Neural cell (in vitro differentiated cells): Measurements from ENCODE around the gene HSFX3. TPM values are rescaled to one million over a fixed set of nuclear protein-coding genes. Genes with fewer than 3 reads are reported as not detected.
"Not testable (repeated sequence)": the region's sequence is repeated elsewhere in the genome, so short reads cannot be mapped to it uniquely, and the experiment has no call there.

Source experiments
- H2AFZ ChIP-seq: fragments of 200-600, 300-800 bp; sonication (generic), shearing (Covaris generic); 2 replicates; pipeline ENCODE4 v1.6.0; 2014; ENCODE audit warnings: low read depth, mild to moderate bottlenecking, antibody characterized with exemption, low read length, moderate library complexity
- H3F3A ChIP-seq: fragments of 200-600 bp; shearing (Covaris generic); 2 replicates; pipeline ENCODE4 v1.6.1; 2016; ENCODE audit warnings: mild to moderate bottlenecking, moderate library complexity, mixed read lengths, antibody characterized with exemption, low read length; ENCODE audit not compliant: insufficient read depth, poor library complexity, severe bottlenecking
- H3K27ac ChIP-seq: fragments of 200-600, 300-800 bp; sonication (generic), shearing (Covaris generic); 2 replicates; pipeline ENCODE4 v1.5.1; 2014; ENCODE audit warnings: mild to moderate bottlenecking, low read length, moderate library complexity
- H3K27me3 ChIP-seq: fragments of 300-800, 200-600 bp; sonication (generic), shearing (Covaris generic); 2 replicates; pipeline ENCODE4 v1.6.0; 2014; ENCODE audit warnings: mild to moderate bottlenecking, low read depth, low read length, moderate library complexity; ENCODE audit not compliant: insufficient read depth
- H3K36me3 ChIP-seq: fragments of 300-800, 200-600 bp; sonication (generic), shearing (Covaris generic); 2 replicates; pipeline ENCODE4 v1.5.1; 2014; ENCODE audit warnings: mild to moderate bottlenecking, antibody characterized with exemption, low read length, moderate library complexity; ENCODE audit not compliant: insufficient read depth
- H3K4me2 ChIP-seq: fragments of 300-800, 200-600 bp; sonication (generic), shearing (Covaris generic); 2 replicates; pipeline ENCODE4 v1.6.0; 2014; ENCODE audit warnings: mild to moderate bottlenecking, low read length
- H3K4me3 ChIP-seq: fragments of 300-800, 200-600 bp; sonication (generic), shearing (Covaris generic); 2 replicates; pipeline ENCODE4 v1.5.1; 2014; ENCODE audit warnings: mild to moderate bottlenecking, low read length, moderate library complexity
- H3K79me2 ChIP-seq: fragments of 200-600 bp; shearing (Covaris generic); replicated peaks from 2 replicates; pipeline ENCODE4 v1.6.0; 2014; ENCODE audit warnings: mild to moderate bottlenecking, low read length, moderate library complexity; ENCODE audit not compliant: insufficient read depth
- H3K9ac ChIP-seq: fragments of 300-800, 200-600 bp; sonication (generic), shearing (Covaris generic); 2 replicates; pipeline ENCODE4 v1.6.1; 2016; ENCODE audit warnings: mild to moderate bottlenecking, low read length, mixed read lengths
- H3K9me2 ChIP-seq: fragments of 200-600 bp; shearing (Covaris generic); 2 replicates; pipeline ENCODE4 v1.6.1; 2016; ENCODE audit warnings: mild to moderate bottlenecking, low read length, mixed read lengths; ENCODE audit not compliant: insufficient read depth
- H3K9me3 ChIP-seq: fragments of 200-600, 300-800 bp; sonication (generic), shearing (Covaris generic); 2 replicates; pipeline ENCODE4 v1.6.1; 2016; ENCODE audit warnings: mild to moderate bottlenecking, mixed run types, low read length, moderate library complexity, mixed read lengths
- H4K20me1 ChIP-seq: fragments of 200-600 bp; shearing (Covaris generic); 2 replicates; pipeline ENCODE4 v1.6.1; 2016; ENCODE audit warnings: mild to moderate bottlenecking, mixed run types; ENCODE audit not compliant: insufficient read depth
- CTCF ChIP-seq: fragments of 450-650 bp; IDR thresholded peaks from 2 replicates; pipeline ENCODE4 v1.5.1; 2014; ENCODE audit warnings: antibody characterized with exemption, mild to moderate bottlenecking, moderate library complexity; ENCODE audit not compliant: poor library complexity, severe bottlenecking
- RAD21 ChIP-seq: fragments of 450-650 bp; conservative IDR thresholded peaks from 2 replicates; pipeline ENCODE4 v1.6.1; 2014; ENCODE audit warnings: antibody characterized with exemption, mild to moderate bottlenecking, moderate library complexity
- REST ChIP-seq: IDR thresholded peaks from 2 replicates; pipeline ENCODE4 v1.6.1; 2012; ENCODE audit warnings: borderline replicate concordance
- polyA plus RNA-seq: library from polyadenylated mRNA; depleted of rRNA; stranded (reverse); fragments of >200 nt; gene quantifications from 2 replicates; pipeline ENCODE4 v1.2.3, GENCODE V29; 2014

Gene HSFX3
- polyA plus RNA-seq, 1 donor from 2014 or later = not detected

DNA sequence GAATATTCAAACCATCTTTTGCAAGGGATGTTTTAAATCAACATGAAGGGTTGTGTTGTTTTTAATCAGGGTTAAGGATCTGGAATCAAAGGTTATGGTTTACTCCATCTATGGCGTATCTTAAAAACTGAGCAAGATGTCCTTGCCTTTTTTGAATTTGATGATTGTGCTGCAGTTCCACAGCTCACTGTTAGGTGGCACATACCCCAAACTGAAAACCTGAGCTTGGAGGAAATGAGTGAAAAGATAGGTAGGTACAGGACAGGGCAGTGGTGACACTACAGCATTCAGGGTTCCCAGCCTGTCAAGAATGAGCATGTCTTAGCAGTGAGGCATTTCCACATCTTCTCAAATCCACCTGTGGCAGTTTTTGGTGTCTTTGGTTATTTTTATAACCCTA is 22.0 kb downstream of the HSFX3 start:
- Histone ChIP-seq H3K36me3 (no peaks in the 10 kb centered on the region), H3K79me2 (no peaks in the 10 kb centered on the region), H3K9me2 (no peaks in the 10 kb centered on the region), H3K9ac (no peak overlapping the region), H3K4me2 (no peak overlapping the region), H3K27me3 (no peaks in the 10 kb centered on the region), H3K9me3 (no peaks in the 10 kb centered on the region), H3F3A (no peaks in the 10 kb centered on the region), H2AFZ (no peak overlapping the region), H4K20me1 (no peaks in the 10 kb centered on the region), H3K4me3 (no peak overlapping the region), H3K27ac (no peak overlapping the region)
- TF ChIP-seq CTCF (peak; percentile 48), REST (no peak), RAD21 (peak; percentile 12)

- H3K4me2 ChIP-seq, H3K9me2 ChIP-seq, H3K9me3 ChIP-seq, H3F3A ChIP-seq, H2AFZ ChIP-seq, H3K27me3 ChIP-seq, H3K36me3 ChIP-seq, H3K79me2 ChIP-seq, H3K4me3 ChIP-seq, H4K20me1 ChIP-seq, H3K27ac ChIP-seq, H3K9ac ChIP-seq: not testable (repeated sequence)
Observed at GRCh38 chrX:149526318-149527033, 23.2 kb downstream of the HSFX3 start.

- not testable (repeated sequence) for H3K36me3 ChIP-seq, H3K27ac ChIP-seq, H3K27me3 ChIP-seq, H4K20me1 ChIP-seq, H3K4me2 ChIP-seq, H2AFZ ChIP-seq, H3K4me3 ChIP-seq, H3F3A ChIP-seq, H3K9me3 ChIP-seq, H3K9me2 ChIP-seq, H3K9ac ChIP-seq, H3K79me2 ChIP-seq
Observed at GRCh38 chrX:149525903-149526302, 23.8 kb downstream of the HSFX3 start.

DNA sequence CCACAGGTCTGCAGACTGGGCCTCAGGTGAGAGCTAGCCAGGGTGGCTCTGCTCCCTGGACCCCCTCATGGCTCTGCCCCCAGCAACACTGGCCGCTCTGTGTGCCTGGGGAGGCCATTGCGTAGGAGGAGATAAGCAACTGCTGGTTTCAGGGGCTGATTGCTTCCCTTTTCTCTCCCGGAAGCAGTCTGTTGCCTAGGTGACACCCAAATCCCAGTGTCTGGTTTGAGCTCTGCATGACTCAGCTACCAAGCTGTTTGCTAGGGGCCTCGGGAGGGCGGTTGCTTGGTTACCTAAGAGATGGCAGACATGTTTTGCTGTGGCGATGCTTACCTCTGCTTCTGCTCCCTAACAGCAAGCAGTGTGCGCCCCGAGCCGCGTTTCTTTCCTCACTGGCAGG is 24.3 kb downstream of the HSFX3 start:
- not testable (repeated sequence) for H3K36me3 ChIP-seq, H3K4me2 ChIP-seq, H3K9me2 ChIP-seq, H3K27me3 ChIP-seq, H3K9ac ChIP-seq, H3K79me2 ChIP-seq, H4K20me1 ChIP-seq, H3F3A ChIP-seq, H3K27ac ChIP-seq, H3K4me3 ChIP-seq, H3K9me3 ChIP-seq, H2AFZ ChIP-seq
